ENCODE data around the gene EED.
A peak's percentile ranks its signal among the peaks of the same experiment; 100 is the strongest.

EED gene

GRCh38 chr11:86302092-86302793, 57.7 kb downstream of the EED start, which contains the start of gene HIKESHI:
Gene HIKESHI (plus strand): TSS chr11:86302240. CDS start chr11:86302449, 209 bp downstream.
- peak; percentile 86 for TF ChIP-seq TAF1 (IDR thresholded peaks at IDR 0.05; ENCODE audit: low read depth)
- no peak for TF ChIP-seq USF1 (IDR thresholded peaks at IDR 0.05)
- peak; percentile 60; the same call in 1 of the 2 replicates for TF ChIP-seq NFIC (IDR thresholded peaks at IDR 0.05)
- TF ChIP-seq YY1 (IDR thresholded peaks at IDR 0.05; ENCODE audit: low read depth) = peak; percentile 87
- TF ChIP-seq EGR1 (IDR thresholded peaks at IDR 0.05) = peak; percentile 71; the same call in 1 of the 2 replicates
- peak; percentile 81 for TF ChIP-seq TCF12 (IDR thresholded peaks at IDR 0.05; ENCODE audit: low read depth)
- no peak; the same call in 1 of the 2 replicates for TF ChIP-seq CEBPB (IDR thresholded peaks at IDR 0.05)
- TF ChIP-seq ZBTB7A (IDR thresholded peaks at IDR 0.05; ENCODE audit: low read depth) = peak; percentile 79
- TF ChIP-seq MAX (IDR thresholded peaks at IDR 0.05) = peak; percentile 46; the same call in 1 of the 2 replicates
- peak; percentile 32; the same call in 1 of the 2 replicates for TF ChIP-seq EP300 (IDR thresholded peaks at IDR 0.05; ENCODE audit: borderline replicate concordance)
- peak; percentile 45; the same call in 1 of the 2 replicates for TF ChIP-seq FOXM1 (IDR thresholded peaks at IDR 0.05; ENCODE audit: borderline replicate concordance, low read depth)
- TF ChIP-seq TEAD4 (IDR thresholded peaks at IDR 0.05) = no peak

- TF ChIP-seq TCF12 (IDR thresholded peaks at IDR 0.05; ENCODE audit: low read depth) (no peak), CEBPB (IDR thresholded peaks at IDR 0.05) (no peak), USF1 (IDR thresholded peaks at IDR 0.05) (no peak), NFIC (IDR thresholded peaks at IDR 0.05) (no peak), RAD21 (IDR thresholded peaks at IDR 0.05; ENCODE audit: low read depth) (no peak), CREB1 (IDR thresholded peaks at IDR 0.05; ENCODE audit: low read depth) (no peak), ZBTB7A (IDR thresholded peaks at IDR 0.05; ENCODE audit: low read depth) (no peak), FOXM1 (IDR thresholded peaks at IDR 0.05; ENCODE audit: borderline replicate concordance, low read depth) (no peak), YY1 (IDR thresholded peaks at IDR 0.05; ENCODE audit: low read depth) (no peak), REST (IDR thresholded peaks at IDR 0.05; ENCODE audit: low read depth) (no peak), MAX (IDR thresholded peaks at IDR 0.05) (no peak), EGR1 (IDR thresholded peaks at IDR 0.05) (no peak), EP300 (IDR thresholded peaks at IDR 0.05; ENCODE audit: borderline replicate concordance) (no peak), TAF1 (IDR thresholded peaks at IDR 0.05; ENCODE audit: low read depth) (no peak), TEAD4 (IDR thresholded peaks at IDR 0.05) (no peak)
Measured at GRCh38 chr11:86303257-86303656, 58.7 kb downstream of the EED start.

- TF ChIP-seq ZBTB7A (IDR thresholded peaks at IDR 0.05; ENCODE audit: low read depth) = no peak
- TF ChIP-seq CREB1 (IDR thresholded peaks at IDR 0.05; ENCODE audit: low read depth) = no peak
- TF ChIP-seq USF1 (IDR thresholded peaks at IDR 0.05) = no peak
Measured at GRCh38 chr11:86313793-86314192, 69.2 kb downstream of the EED start.

- no peak for TF ChIP-seq YY1 (IDR thresholded peaks at IDR 0.05; ENCODE audit: low read depth)
- TF ChIP-seq EP300 (IDR thresholded peaks at IDR 0.05; ENCODE audit: borderline replicate concordance) = no peak
- TF ChIP-seq NFIC (IDR thresholded peaks at IDR 0.05) = no peak
- no peak for TF ChIP-seq MAX (IDR thresholded peaks at IDR 0.05)
- no peak for TF ChIP-seq ZBTB7A (IDR thresholded peaks at IDR 0.05; ENCODE audit: low read depth)
Measured at GRCh38 chr11:86314636-86315035, 70.1 kb downstream of the EED start.
